Choroid plexus epithelial cell (primary cell): ENCODE data around the gene LIN7A.
A peak's percentile ranks its signal among the peaks of the same experiment; 100 is the strongest.

Experiments used
- DNase-seq: peaks from one replicate; pipeline ENCODE4 v3.0.0-alpha.2; 2010; ENCODE audit warnings: low read depth
- H3K4me3 ChIP-seq: 2 replicates; pipeline ENCODE4 v1.5.1; 2011; ENCODE audit warnings: low read depth, mild to moderate bottlenecking, control low read depth, low read length, moderate library complexity
- TF ChIP-seq, protein P1 (sequence below): conservative IDR thresholded peaks from 2 replicates; pipeline ENCODE4 v1.5.1; 2011; ENCODE audit warnings: low read depth, mild to moderate bottlenecking, control low read depth, inconsistent platforms, low read length, moderate library complexity

LIN7A gene

DNA sequence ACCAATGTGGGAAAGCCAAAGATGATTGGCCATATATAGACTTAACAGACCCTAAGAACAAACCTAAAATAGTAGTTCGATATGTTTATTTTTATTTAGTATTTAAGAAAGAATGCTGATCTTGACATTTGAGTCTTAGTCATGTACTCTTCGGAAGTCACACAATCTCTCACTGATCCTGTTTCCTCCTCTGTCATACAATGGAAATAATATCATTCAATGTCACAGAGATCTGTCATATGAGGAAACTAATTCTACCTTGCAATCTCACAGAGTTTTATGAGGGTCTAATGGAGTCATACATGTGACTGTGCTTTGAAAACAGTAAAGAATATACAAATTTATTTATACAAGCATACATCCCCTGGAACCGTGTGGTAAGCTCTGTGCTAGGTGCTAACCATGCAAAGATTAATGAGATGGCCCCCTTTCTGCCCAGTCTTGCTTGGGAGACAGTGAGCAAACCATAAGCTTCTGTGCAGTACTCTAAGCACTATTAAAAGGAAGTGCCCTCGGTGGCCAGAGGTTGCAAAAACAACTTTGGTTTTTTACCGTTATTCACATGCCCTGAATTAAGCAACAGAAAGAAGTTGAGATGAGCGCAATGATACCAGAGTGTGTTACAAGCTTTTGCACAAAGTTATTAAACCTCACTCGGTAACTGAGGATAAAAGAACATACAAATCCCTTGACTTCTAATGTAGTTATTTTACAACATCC lies 1.7 kb upstream of the LIN7A start:
- H3K4me3 ChIP-seq, result no peak overlapping the region
- peak; percentile 67 for DNase-seq
- TF ChIP-seq, protein P1, sequence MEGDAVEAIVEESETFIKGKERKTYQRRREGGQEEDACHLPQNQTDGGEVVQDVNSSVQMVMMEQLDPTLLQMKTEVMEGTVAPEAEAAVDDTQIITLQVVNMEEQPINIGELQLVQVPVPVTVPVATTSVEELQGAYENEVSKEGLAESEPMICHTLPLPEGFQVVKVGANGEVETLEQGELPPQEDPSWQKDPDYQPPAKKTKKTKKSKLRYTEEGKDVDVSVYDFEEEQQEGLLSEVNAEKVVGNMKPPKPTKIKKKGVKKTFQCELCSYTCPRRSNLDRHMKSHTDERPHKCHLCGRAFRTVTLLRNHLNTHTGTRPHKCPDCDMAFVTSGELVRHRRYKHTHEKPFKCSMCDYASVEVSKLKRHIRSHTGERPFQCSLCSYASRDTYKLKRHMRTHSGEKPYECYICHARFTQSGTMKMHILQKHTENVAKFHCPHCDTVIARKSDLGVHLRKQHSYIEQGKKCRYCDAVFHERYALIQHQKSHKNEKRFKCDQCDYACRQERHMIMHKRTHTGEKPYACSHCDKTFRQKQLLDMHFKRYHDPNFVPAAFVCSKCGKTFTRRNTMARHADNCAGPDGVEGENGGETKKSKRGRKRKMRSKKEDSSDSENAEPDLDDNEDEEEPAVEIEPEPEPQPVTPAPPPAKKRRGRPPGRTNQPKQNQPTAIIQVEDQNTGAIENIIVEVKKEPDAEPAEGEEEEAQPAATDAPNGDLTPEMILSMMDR, result no peak

DNA sequence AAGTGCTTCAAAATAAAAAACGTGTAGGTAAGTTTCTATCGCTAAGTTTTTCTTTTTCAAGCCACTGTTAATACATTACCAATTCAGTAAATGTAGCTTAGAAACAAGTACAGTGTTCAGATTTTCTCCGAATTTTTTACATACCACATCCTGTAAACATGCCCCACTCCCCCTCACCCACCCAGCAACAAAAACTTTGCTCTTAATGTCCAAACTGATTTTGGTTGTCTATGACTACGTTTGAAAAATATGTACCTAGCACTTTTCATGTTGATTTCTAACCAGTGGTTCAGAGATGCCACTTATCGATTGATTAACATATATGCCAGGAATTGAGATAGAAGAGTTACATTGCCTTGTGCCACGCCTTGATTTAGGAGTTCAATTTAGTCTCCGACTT lies 663 bp upstream of the LIN7A start:
- DNase-seq, result no peak
- no peak overlapping the region for H3K4me3 ChIP-seq
- TF ChIP-seq, protein P1, result no peak

DNA sequence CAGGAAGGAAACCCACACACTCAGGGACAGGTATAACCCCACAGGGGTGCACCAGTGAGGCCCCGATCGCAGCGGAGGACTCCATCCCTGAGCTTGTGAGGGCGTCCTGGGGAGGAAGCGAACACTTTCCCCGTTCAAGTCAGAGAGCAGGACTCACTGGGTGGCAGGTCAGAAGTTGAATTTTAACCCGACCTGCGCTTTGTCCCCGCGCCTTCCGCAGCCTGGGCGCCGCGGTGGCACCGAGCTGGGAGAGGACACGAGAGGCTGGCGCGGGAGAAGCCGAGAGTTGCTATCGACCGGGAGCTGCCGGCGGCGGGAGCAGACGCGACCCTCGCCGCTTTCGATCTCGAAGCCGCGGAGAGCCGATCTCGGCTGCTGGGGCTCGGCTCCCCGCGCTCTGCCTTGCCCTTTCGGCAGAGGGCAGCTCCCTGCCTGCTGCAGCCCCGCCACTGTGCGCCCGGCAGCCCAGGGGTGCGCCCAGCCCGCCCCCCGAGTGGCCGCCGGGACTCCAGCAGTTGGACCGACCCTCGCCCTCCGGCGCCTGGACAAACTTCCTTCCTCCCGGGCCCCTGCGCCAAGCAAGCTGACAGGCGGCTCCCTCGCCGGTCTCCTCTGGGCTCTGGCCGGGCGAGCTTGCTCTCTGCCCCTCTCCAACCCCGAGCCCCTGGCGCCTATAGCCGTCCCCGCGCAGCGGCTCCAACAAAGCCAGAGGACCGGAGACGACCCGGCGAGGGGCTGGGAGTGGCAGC lies 918 bp downstream of the LIN7A start:
- H3K4me3 ChIP-seq, result peak overlapping the region; percentile 76
- TF ChIP-seq, protein P1, result no peak
- DNase-seq, result peak; percentile 28

DNA sequence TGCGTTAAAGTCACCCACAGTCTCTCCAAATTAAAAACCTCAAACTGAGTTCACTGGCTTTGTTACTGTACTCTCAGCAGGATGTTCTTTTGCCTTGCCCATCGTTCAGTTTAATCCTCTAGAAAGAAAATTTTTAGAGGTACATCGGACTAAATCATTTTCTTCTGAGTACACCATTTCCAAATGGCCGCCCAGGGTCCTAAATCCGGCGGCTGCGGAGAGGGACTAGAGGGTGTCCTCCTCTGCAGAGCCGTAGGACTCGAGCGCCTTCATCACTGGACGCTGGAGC lies 1.4 kb downstream of the LIN7A start:
- peak; percentile 42 for DNase-seq

DNA sequence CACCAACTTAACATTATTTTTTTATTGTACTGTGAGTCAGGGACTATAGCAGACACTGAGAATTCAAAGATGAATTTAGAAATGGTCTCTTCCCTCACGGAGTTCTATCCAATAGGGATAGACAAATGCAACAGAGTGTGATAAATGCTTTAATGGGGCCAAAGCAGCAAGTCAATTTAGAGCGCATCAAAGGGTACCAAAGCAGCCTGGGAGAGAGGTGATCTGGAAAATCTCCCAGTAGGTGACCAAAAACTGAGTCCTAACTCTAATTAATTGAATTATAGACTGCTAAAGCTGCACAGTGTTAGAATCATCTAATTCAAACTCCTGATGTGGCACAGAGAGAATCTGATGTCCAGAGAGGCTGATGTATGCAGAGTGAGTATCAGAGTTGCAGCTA lies 2.6 kb downstream of the LIN7A start:
- TF ChIP-seq, protein P1, result no peak
- no peak for DNase-seq
- no peak overlapping the region for H3K4me3 ChIP-seq

More for the DNA sequence above, 1.4 kb downstream of the LIN7A start:
- H3K4me3 ChIP-seq, result peak overlapping the region; percentile 76
- TF ChIP-seq, protein P1, result no peak

DNA sequence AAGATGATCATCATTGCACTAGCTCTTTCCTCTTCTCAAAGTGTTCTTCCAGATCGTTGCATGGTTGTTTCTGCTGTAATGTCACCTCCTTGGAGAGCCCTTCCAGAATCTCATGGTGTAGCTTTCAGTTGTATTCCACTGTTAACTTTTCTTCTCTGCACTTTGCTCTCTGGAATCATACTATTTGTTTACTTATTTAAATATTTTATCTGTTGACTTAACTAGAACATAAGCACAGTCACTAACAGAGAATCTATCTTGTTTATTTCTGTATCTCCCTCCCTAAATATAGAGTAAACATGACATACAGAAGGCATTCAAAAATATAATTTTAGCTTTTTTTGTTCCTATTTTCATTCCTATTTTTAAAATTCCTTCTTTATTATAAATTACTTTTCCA lies 11.8 kb downstream of the LIN7A start:
- H3K4me3 ChIP-seq, result no peak overlapping the region
- no peak for DNase-seq
- TF ChIP-seq, protein P1, result no peak

DNA sequence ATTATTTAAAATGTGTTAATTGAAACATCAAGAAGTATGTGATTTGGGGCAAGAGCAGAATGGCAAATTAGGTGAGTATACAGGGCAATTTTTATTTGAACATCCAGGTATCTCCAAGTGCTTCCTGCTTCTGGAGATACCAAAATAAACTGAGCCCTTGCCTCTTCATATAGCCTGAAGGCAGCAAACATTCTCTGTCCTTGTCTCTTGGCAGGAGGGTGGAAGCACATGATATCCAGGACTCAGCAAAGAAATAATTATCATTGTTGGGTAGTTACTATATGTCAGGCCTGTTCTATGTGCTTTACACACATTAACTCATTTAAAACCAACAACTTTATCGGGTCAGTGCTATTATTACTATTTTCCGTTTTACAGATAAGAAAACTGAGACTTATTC lies 12.5 kb downstream of the LIN7A start:
- H3K4me3 ChIP-seq, result no peak overlapping the region
- TF ChIP-seq, protein P1, result no peak
- DNase-seq, result no peak
